Liver (tissue), 3 donors: ENCODE results near the gene LDLRAD3.

Source experiments
- GABPA ChIP-seq, 2 donors: IDR thresholded peaks in 1 of 2; conservative IDR thresholded peaks in 1 of 2; 2 replicates each; pipeline ENCODE4 v1.6.1; 2016; ENCODE audit warnings: antibody characterized with exemption in 2 of 2, mild to moderate bottlenecking in 1 of 2, moderate library complexity in 1 of 2
- JUND ChIP-seq, 2 donors: IDR thresholded peaks; 2 replicates each; pipeline ENCODE4 v1.6.1; 2016; ENCODE audit warnings: antibody characterized with exemption in 2 of 2
- NR2F2 ChIP-seq: IDR thresholded peaks from 2 replicates; pipeline ENCODE4 v1.6.1; 2016; ENCODE audit warnings: antibody characterized with exemption
- TF ChIP-seq, protein P1 (sequence below): IDR thresholded peaks from 2 replicates; pipeline ENCODE4 v1.6.1; 2016; ENCODE audit warnings: antibody characterized with exemption
- TF ChIP-seq, protein P2 (sequence below): IDR thresholded peaks from 2 replicates; pipeline ENCODE4 v1.6.1; 2016; ENCODE audit warnings: antibody characterized with exemption
- TF ChIP-seq, protein P3 (sequence below): fragments of 150-350 bp; IDR thresholded peaks from 2 replicates; pipeline ENCODE4 v1.5.1; 2017; ENCODE audit warnings: improper control_type of control experiment, low read depth, low read length; ENCODE audit not compliant: missing input control
- donor health status: healthy.
- donor health status: healthy.

DNA sequence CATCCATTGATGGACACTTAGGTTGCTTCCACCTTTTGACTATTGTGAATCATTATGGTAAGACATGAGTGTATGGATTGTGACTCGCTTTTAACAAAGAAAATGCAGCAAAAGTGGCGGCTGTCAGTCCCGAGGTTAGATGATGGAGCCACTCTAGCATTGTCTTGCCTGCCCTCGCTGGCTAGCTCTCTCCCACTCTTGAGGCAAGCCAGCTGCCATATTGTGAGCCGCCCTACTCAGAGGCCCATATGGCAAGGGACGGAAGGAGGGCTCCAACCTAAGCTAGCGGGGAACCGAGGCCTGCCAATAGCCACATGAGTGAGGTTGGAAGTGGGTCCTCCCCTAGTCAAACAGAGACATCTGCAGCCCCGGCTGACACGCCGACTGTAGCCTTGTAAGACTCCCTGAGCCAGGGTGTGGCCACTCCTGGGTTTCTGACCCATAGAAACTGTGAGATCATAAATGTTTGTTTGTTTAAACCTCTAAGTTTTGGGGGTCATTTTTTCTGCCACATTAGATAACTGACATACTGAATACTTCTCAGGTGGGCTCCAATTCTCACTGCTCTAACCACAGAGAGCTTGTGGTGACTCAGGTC, 160.2 kb downstream of the LDLRAD3 start:
- TF ChIP-seq GABPA (IDR thresholded peaks at IDR 0.05 in 1 of 2, conservative IDR thresholded peaks at IDR 0.05 in 1 of 2), result no peak
- TF ChIP-seq, protein P1, sequence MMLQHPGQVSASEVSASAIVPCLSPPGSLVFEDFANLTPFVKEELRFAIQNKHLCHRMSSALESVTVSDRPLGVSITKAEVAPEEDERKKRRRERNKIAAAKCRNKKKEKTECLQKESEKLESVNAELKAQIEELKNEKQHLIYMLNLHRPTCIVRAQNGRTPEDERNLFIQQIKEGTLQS, result no peak
- no peak for TF ChIP-seq JUND (IDR thresholded peaks at IDR 0.05)
- TF ChIP-seq, protein P2, sequence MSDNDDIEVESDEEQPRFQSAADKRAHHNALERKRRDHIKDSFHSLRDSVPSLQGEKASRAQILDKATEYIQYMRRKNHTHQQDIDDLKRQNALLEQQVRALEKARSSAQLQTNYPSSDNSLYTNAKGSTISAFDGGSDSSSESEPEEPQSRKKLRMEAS, result no peak
- TF ChIP-seq, protein P3, sequence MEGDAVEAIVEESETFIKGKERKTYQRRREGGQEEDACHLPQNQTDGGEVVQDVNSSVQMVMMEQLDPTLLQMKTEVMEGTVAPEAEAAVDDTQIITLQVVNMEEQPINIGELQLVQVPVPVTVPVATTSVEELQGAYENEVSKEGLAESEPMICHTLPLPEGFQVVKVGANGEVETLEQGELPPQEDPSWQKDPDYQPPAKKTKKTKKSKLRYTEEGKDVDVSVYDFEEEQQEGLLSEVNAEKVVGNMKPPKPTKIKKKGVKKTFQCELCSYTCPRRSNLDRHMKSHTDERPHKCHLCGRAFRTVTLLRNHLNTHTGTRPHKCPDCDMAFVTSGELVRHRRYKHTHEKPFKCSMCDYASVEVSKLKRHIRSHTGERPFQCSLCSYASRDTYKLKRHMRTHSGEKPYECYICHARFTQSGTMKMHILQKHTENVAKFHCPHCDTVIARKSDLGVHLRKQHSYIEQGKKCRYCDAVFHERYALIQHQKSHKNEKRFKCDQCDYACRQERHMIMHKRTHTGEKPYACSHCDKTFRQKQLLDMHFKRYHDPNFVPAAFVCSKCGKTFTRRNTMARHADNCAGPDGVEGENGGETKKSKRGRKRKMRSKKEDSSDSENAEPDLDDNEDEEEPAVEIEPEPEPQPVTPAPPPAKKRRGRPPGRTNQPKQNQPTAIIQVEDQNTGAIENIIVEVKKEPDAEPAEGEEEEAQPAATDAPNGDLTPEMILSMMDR, result no peak
- TF ChIP-seq NR2F2, result no peak
